ENCODE data around the gene EPS15.
A peak's percentile ranks its signal among the peaks of the same experiment; 100 is the strongest.
"Not testable (repeated sequence)": the region's sequence is repeated elsewhere in the genome, so short reads cannot be mapped to it uniquely, and the experiment has no call there.

The EPS15 gene

GRCh38 chr1:51543858-51544257, 24.8 kb upstream of the EPS15 start:
- no peak for DNase-seq (ENCODE audit: low read depth in 2 of 2, low spot score in 1 of 2)

GRCh38 chr1:51542158-51542953, 23.3 kb upstream of the EPS15 start:
- DNase-seq (ENCODE audit: low read depth in 2 of 2, low spot score in 1 of 2), result no peak

- DNase-seq (ENCODE audit: low read depth in 2 of 2, low spot score in 1 of 2), result no peak
Measured at GRCh38 chr1:51541313-51542050, 22.4 kb upstream of the EPS15 start.

GRCh38 chr1:51537568-51537967, 18.5 kb upstream of the EPS15 start:
- no peak for DNase-seq (ENCODE audit: low read depth in 2 of 2, low spot score in 1 of 2)

GRCh38 chr1:51535006-51535592, 16.0 kb upstream of the EPS15 start:
- no peak for DNase-seq (ENCODE audit: low read depth in 2 of 2, low spot score in 1 of 2)

GRCh38 chr1:51534447-51534846, 15.4 kb upstream of the EPS15 start:
- no peak for DNase-seq (ENCODE audit: low read depth in 2 of 2, low spot score in 1 of 2)

- DNase-seq (ENCODE audit: low read depth in 2 of 2, low spot score in 1 of 2), result no peak
Measured at GRCh38 chr1:51532853-51533252, 13.8 kb upstream of the EPS15 start.

- DNase-seq (ENCODE audit: low read depth in 2 of 2, low spot score in 1 of 2), result not testable (repeated sequence)
Measured at GRCh38 chr1:51530447-51530846, 11.4 kb upstream of the EPS15 start.

- DNase-seq (ENCODE audit: low read depth in 2 of 2, low spot score in 1 of 2), result no peak
Measured at GRCh38 chr1:51527144-51527543, 8.1 kb upstream of the EPS15 start.

- no peak for DNase-seq (ENCODE audit: low read depth in 2 of 2, low spot score in 1 of 2)
Measured at GRCh38 chr1:51526248-51526647, 7.2 kb upstream of the EPS15 start.

GRCh38 chr1:51525295-51525694, 6.2 kb upstream of the EPS15 start:
- no peak for DNase-seq (ENCODE audit: low read depth in 2 of 2, low spot score in 1 of 2)

GRCh38 chr1:51524817-51525216, 5.8 kb upstream of the EPS15 start:
- no peak for DNase-seq (ENCODE audit: low read depth in 2 of 2, low spot score in 1 of 2)

- no peak for DNase-seq (ENCODE audit: low read depth in 2 of 2, low spot score in 1 of 2)
Measured at GRCh38 chr1:51523931-51524330, 4.9 kb upstream of the EPS15 start.

- DNase-seq (ENCODE audit: low read depth in 2 of 2, low spot score in 1 of 2), result no peak
Measured at GRCh38 chr1:51520700-51521248, 1.7 kb upstream of the EPS15 start.

- no peak for DNase-seq (ENCODE audit: low read depth in 2 of 2, low spot score in 1 of 2)
Measured at GRCh38 chr1:51519865-51520699, 1.0 kb upstream of the EPS15 start.

GRCh38 chr1:51518586-51519047, 449 bp downstream of the EPS15 start:
- DNase-seq (ENCODE audit: low read depth in 2 of 2, low spot score in 1 of 2), result peak in 1 of 2 donors; percentile 9

GRCh38 chr1:51518033-51518585, 957 bp downstream of the EPS15 start:
- no peak for DNase-seq (ENCODE audit: low read depth in 2 of 2, low spot score in 1 of 2)

- DNase-seq (ENCODE audit: low read depth in 2 of 2, low spot score in 1 of 2), result no peak
Measured at GRCh38 chr1:51517361-51518032, 1.6 kb downstream of the EPS15 start.

GRCh38 chr1:51516649-51517158, 2.4 kb downstream of the EPS15 start:
- DNase-seq (ENCODE audit: low read depth in 2 of 2, low spot score in 1 of 2), result no peak
